ENCODE results near the gene VDAC2.

The VDAC2 gene

DNA sequence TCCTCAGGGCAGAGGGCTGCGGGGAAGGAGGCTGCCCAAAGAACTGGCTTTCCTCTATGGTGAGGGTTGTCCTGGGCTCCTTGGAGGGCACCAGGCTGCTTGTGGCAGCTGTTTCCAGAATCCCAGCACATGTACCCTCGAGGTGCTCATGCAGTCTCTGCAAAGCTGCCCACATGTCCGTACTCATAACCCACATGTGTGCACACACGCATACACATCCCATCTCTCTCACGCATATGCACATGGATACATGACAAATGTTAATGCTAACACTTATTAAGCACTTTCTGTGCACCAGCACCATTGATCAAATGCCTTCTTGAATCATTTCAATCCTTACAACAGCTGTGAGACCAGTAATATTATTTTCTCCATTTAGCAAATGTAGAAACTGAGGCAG, 61.5 kb downstream of the VDAC2 start:
- no peaks in the 10 kb centered on the region for H3K36me3 Mint-ChIP-seq (ENCODE audit: low read depth)

DNA sequence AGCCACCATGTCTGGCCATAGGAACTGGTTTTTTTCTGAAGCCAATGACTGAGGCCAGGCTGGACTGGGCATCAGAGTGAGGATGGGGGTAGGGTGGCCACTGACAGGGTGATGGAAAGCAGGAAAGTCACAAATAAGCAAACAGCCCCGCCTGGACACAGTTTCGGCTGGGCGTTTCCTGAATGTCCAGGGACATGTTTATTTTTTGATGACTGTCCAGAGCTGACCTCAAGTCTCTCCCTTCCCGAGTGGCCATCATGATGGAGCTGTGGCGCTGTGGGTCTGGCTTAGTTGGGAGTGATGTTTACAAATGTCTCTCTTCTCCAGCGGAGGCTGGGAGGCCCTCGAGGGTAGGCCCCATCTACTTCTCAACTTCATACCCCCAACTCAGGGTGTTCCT, 62.3 kb downstream of the VDAC2 start:
- H3K4me1 Mint-ChIP-seq (ENCODE audit: low read depth), result no peaks in the 10 kb centered on the region
- H3K27me3 Mint-ChIP-seq, result peaks cover 5% of the 10 kb centered on the region

More for the DNA sequence above, 61.5 kb downstream of the VDAC2 start:
- Mint-ChIP-seq H3K9me3 (no peaks in the 10 kb centered on the region), H3K4me3 (no peak overlapping the region), H3K4me1 (ENCODE audit: low read depth) (no peaks in the 10 kb centered on the region), H3K27me3 (peaks cover 5% of the 10 kb centered on the region), H3K27ac (no peak overlapping the region)
- no peak for DNase-seq

DNA sequence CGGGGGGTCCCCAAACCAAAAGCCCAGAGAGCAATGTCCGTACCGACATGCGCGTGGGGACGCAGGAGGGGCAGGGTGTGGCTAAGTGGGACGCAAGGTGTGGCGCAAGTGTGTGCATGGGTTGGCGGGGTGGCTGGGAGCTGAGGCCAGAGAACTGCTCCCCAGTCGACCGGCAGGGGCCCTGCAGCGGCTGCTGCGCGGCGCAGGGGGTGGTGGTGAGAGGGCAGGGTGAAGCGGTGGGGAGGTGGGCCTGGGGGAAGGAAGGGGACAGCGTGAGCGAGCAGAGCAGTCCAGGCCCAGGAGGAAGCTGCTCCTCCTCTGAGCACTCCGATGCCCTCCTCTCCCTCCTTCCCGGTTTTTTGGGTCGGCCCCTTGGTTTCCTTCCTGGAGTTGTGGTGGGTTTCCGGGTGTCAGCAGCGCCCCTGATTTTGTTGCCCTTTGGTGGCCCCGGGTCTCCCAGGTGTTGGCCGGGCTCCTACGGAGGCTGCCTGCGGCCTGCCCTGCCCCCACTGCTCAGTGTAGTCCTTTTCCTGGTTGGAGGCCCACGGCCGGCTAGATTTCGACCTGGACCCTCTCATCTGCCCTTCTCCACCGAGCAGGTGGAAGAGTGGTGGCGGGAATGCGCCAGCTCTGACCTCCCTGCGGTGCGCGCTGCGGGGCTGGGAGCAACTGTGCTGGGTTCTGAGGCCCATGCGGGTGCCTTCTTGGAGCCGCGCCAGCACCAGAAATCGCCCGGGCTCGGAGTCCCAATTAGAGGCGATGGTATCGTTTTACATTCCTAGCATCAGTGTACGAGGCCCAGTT, 65.7 kb downstream of the VDAC2 start:
- H3K9me3 Mint-ChIP-seq, result no peaks in the 10 kb centered on the region
- H3K4me3 Mint-ChIP-seq, result no peak overlapping the region
- no peak for DNase-seq
- H3K36me3 Mint-ChIP-seq (ENCODE audit: low read depth), result no peaks in the 10 kb centered on the region
- no peak overlapping the region for H3K27ac Mint-ChIP-seq
- H3K4me1 Mint-ChIP-seq (ENCODE audit: low read depth), result no peaks in the 10 kb centered on the region
- H3K27me3 Mint-ChIP-seq, result peaks cover 17% of the 10 kb centered on the region

More for the DNA sequence above, 62.3 kb downstream of the VDAC2 start:
- H3K9me3 Mint-ChIP-seq, result no peaks in the 10 kb centered on the region
- no peaks in the 10 kb centered on the region for H3K36me3 Mint-ChIP-seq (ENCODE audit: low read depth)
- no peak overlapping the region for H3K4me3 Mint-ChIP-seq
- H3K27ac Mint-ChIP-seq, result no peak overlapping the region
- DNase-seq, result no peak

DNA sequence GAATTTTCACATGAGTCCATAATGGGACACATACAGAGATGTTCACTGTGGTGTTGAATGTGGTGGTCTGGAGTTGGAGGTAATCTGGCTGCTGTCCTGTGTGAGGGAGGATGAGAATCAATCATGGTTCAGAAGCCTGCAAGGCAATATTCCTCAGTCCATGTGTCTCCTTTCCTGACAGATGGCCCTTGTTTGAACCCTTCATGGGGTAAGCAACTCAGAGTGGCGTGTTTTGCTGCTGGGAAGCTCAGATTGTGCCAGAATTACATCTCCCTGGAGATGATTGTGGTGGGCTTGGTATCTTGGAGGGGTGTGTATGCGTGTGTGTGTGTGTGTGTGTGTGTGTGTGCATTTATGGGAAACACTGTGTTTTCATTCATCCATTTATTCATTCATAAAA, 69.6 kb downstream of the VDAC2 start:
- Mint-ChIP-seq H3K4me3 (no peak overlapping the region), H3K27me3 (peaks cover 36% of the 10 kb centered on the region), H3K9me3 (no peaks in the 10 kb centered on the region), H3K4me1 (ENCODE audit: low read depth) (no peaks in the 10 kb centered on the region), H3K27ac (no peak overlapping the region), H3K36me3 (ENCODE audit: low read depth) (no peaks in the 10 kb centered on the region)
- DNase-seq, result no peak
